ENCODE data around the gene TTLL5.

TTLL5 gene

GRCh38 chr14:75944607-75945241, 283.7 kb downstream of the TTLL5 start:
- DNase-seq = no peak

- no peak for DNase-seq
These were observed 285.7 kb downstream of the TTLL5 start for GRCh38 chr14:75946785-75947184.

- DNase-seq = no peak
These were observed 291.4 kb downstream of the TTLL5 start for GRCh38 chr14:75952489-75952888.

- DNase-seq = no peak
These were observed 298.0 kb downstream of the TTLL5 start for GRCh38 chr14:75959031-75959430.

GRCh38 chr14:75960231-75960630, 299.2 kb downstream of the TTLL5 start:
- no peak for DNase-seq

- no peak for DNase-seq
These were observed 300.6 kb downstream of the TTLL5 start for GRCh38 chr14:75961662-75962061.

- no peak for DNase-seq
These were observed 306.8 kb downstream of the TTLL5 start for GRCh38 chr14:75967866-75968265.

GRCh38 chr14:75968456-75968855, 307.4 kb downstream of the TTLL5 start:
- DNase-seq = no peak

GRCh38 chr14:75969126-75969525, 308.1 kb downstream of the TTLL5 start:
- no peak for DNase-seq

GRCh38 chr14:75969891-75970290, 308.8 kb downstream of the TTLL5 start:
- no peak for DNase-seq

- no peak for DNase-seq
These were observed 309.9 kb downstream of the TTLL5 start for GRCh38 chr14:75970989-75971388.

- DNase-seq = no peak
These were observed 310.5 kb downstream of the TTLL5 start for GRCh38 chr14:75971509-75971908.

GRCh38 chr14:75972801-75973421, 311.9 kb downstream of the TTLL5 start:
- peak in 2 of 56 donors; percentile 11 to 21 for DNase-seq

GRCh38 chr14:75976826-75977581, 316.0 kb downstream of the TTLL5 start:
- DNase-seq = no peak

GRCh38 chr14:75977582-75977943, 316.5 kb downstream of the TTLL5 start:
- DNase-seq = no peak

- peak in 1 of 56 donors; percentile 8 for DNase-seq
These were observed 317.2 kb downstream of the TTLL5 start for GRCh38 chr14:75978249-75978731.

- peak in 32 of 56 donors; percentile 13 to 61 (median 37) for DNase-seq
These were observed 318.1 kb downstream of the TTLL5 start for GRCh38 chr14:75979071-75979571.

GRCh38 chr14:75979648-75980565, 318.9 kb downstream of the TTLL5 start:
- DNase-seq = peak in 43 of 56 donors; percentile 11 to 74 (median 40)

GRCh38 chr14:75980856-75981255, 319.8 kb downstream of the TTLL5 start:
- peak in 8 of 56 donors; percentile 6 to 31 (median 16) for DNase-seq

GRCh38 chr14:75981426-75982265, 320.6 kb downstream of the TTLL5 start, which contains the start of gene TGFB3:
Gene TGFB3 (minus strand): TSS chr14:75981995. CDS start chr14:75980893, 1,102 bp downstream.
- DNase-seq = peak in 44 of 56 donors; percentile 26 to 87 (median 68)

All from amygdala (tissue), 56 donors.